HG03066 (cell line): ENCODE data around the gene SORCS1.
A peak's percentile ranks its signal among the peaks of the same experiment; 100 is the strongest.

Experiments
- ATAC-seq: cut with Tn5 transposase; IDR thresholded peaks from one replicate; pipeline ENCODE4 v1.9.1; 2021; ENCODE audit warnings: low read depth; ENCODE audit not compliant: unreplicated experiment

The SORCS1 gene

DNA sequence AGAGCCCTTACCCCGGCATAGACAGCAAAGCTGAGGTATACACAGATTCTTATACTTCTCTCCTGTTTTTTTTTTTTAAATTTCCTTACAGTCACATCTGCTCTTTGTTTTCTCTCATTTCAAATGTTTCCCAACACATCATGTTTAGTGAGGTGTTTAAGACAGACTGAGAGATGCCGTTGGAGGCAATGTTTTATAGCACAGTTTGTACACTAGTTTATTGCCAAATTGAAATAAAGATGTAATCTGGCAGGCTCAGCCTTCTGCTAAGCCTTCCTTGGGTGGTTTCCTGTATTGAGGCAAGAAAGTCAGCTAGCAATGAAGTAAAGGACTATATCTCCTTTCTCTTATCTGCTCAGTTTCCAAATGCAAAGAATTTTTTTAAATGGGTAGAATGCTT is 393.4 kb downstream of the SORCS1 start:
- no peak for ATAC-seq

GRCh38 chr10:106768204-106768603 is 396.3 kb downstream of the SORCS1 start:
- ATAC-seq: no peak

DNA sequence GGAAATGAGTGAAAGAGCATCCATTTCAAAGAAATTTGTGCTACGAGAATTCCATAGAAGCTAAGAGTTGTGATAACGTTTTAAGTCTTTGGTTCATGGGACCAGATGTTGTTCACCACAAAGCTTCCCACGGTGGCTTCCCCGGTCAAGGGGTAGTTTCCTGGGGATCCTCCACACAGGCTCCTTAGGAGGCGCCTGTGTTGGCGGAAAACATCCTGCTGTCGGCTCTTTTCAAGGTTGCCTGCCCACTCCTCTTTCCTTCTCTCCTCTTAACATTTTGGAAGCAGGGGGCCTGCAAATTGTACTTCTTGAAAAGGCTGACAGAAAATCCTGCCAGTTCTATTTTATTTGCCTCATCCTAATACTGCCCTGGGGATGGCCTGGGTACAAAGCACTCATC is 398.6 kb downstream of the SORCS1 start:
- no peak for ATAC-seq

GRCh38 chr10:106765241-106765754 is 399.2 kb downstream of the SORCS1 start:
- no peak for ATAC-seq

- no peak for ATAC-seq
Measured at GRCh38 chr10:106764360-106764759, 400.1 kb downstream of the SORCS1 start.

DNA sequence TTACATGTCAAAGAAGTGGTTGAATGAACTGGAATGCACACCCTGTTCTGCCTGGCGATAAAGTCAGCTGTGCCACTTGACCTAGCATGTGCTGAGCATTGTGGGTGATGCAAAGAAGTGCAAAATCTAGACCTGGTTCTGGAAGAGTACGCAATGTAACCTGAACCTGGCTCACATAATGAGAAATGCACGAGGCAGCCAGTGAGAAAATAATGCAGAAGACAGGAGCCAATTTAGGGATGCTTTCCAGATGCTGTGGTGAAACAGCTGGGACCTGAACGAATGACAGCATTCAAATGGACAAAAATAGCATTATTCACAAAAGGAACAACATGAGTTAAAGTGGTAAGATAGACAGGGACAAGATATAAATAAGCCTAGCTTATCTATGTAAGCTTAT is 402.6 kb downstream of the SORCS1 start:
- no peak for ATAC-seq

DNA sequence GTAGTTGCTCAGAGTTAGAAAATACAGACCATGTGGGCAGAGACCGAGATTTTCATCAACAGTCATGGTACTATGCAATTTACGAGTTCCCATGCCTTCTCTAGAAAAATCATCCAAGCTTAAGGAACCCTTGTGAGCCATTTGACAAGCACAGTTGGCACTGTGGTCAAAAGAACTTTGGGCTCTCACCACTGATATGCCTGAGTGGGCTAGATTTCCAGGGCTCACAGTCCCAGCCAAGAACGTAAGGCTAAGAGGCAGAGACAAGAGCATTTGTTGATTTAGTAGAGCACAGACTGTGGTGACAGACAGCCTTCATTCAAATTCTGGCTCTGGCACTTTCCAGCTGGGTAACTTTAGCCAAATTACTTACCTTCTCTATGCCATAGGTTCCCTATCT is 407.0 kb downstream of the SORCS1 start:
- no peak for ATAC-seq

DNA sequence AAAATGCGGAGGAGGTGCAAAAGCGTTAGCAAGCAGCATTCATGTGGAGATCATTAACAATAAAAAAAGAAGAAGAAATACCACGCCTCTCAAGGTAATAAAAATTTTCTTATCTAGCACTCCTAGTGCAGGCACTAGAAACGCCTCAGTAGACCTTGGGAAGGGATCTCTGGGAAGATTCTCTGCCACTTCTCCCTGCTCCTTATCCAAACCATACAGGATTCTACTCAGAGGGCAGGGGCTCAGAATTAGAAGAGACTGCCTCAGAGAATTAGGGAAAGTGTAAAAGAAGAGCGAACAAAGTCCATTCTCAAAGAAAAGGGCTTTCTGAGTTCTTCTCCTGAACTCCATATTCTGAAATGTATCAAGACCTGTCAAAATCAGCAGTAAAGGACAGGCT is 413.4 kb downstream of the SORCS1 start:
- no peak for ATAC-seq

DNA sequence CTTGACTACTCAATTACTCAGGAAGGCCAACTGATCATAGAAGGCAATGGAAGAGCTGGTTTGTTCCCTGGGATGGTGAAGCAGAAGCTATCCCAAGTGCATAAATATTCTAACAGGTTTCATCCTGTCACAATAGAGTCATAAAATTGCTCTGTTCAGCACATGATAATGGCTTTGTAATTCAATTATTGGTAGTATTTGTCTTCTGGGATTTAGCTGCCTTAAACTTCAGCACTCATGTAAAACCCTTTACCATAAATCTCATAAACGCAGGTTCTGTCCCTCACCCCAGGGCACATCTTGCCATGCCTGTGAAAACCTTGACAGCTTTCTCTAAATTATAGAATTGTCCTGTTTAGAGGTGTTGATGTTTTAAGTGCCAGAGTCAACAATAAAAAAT is 417.6 kb downstream of the SORCS1 start:
- no peak for ATAC-seq

DNA sequence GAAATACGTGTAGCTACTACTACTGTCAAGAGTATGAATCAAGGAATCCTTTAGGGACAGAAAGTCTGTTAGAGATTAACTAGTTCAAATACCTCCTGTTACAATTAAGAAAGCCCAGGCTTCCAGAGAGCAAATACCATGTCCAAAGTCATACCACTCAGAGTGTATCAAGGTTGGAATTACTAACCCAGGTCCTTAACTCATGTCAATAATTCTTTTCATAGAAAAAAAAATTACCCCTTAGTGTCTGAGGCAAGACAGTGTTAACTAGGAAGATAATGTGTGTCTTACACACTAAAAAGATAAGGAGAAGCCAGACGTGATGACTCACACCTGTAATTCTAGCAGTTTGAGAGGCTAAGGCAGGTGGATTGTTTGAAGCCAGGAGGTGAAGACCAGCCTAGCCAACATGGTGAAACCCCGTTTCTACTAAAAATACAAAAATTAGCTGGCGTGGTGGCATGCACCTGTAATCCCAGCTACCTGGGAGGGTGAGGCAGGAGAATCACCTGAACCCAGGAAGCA is 423.4 kb downstream of the SORCS1 start:
- ATAC-seq: no peak

GRCh38 chr10:106740071-106740470 is 424.4 kb downstream of the SORCS1 start:
- no peak for ATAC-seq

DNA sequence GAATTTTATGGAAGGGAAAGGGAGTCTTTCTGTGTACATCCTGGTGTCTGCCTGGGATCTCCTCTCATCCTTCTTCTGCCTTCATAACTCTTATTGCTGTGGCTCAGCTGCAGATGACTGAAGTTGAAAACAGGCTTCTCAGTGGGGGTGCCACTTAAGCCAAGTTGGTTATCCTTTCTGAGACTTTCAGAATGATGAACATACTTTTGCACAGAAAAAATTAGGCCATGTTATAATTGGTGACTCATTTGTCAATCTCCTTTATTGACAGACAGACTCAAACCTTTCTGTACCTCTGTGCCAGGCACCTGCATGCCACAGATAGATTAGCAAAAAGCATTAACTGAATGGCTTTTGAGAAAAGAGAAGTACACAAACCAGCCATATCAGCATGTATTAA is 430.3 kb downstream of the SORCS1 start:
- ATAC-seq: no peak

- ATAC-seq: no peak
Measured at GRCh38 chr10:106728232-106728631, 436.3 kb downstream of the SORCS1 start.

DNA sequence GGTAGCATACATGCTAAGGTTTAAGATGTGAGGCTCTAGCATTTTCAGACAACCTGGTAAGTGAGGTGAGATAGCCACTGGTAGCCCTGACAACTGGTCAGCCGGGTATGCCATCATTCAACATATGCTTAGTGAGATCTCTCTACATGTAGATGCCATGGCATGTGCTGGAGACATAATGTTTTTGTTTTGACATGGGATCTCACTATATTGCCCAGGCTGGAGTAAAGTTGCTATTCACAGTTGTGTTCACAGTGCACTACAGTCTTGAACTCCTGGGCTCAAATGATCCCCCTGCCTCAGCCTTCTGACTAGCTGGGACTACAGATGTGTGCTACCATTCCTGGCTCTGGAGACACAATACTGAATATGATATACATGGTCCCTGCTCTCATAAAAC is 437.3 kb downstream of the SORCS1 start:
- ATAC-seq: no peak

GRCh38 chr10:106722524-106722923 is 442.0 kb downstream of the SORCS1 start:
- no peak for ATAC-seq

DNA sequence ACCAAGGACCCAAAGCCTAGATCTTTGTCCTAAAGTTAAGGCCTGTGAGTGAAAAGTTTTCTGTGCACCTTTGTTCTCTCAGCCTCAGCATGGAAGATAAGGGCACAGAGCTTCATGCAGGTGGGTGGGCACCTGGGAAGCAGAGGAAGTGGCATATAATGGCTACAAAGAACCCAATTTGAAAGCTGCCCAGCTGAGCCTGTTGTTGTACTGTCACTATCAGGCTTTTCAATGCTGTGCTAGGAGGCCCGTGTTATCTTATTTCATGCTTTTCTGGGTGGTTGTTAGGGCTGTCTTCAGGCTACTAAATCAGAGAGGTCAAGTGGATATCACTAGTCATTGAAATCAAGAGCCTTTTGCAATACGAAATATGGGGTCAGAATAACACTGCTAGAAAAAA is 443.8 kb downstream of the SORCS1 start:
- no peak for ATAC-seq

DNA sequence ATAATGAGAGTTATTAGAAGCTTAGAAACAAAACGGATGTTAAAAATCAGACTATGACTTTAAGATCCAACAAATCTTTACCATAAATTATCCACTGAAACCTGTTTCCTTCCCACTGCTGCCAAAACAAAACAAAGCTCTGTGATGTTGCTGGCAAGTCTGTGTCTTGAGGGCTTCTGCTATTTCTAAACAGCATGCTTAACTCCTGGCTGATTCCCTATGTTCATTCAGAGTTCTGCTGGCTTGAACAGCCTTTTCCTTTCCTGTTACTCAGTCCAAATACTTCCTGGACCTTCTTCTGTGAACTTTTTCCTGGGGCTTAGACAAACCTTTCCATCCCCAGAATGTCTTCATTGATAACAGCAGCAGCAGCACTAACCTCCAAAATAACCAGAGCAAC is 448.1 kb downstream of the SORCS1 start:
- no peak for ATAC-seq

DNA sequence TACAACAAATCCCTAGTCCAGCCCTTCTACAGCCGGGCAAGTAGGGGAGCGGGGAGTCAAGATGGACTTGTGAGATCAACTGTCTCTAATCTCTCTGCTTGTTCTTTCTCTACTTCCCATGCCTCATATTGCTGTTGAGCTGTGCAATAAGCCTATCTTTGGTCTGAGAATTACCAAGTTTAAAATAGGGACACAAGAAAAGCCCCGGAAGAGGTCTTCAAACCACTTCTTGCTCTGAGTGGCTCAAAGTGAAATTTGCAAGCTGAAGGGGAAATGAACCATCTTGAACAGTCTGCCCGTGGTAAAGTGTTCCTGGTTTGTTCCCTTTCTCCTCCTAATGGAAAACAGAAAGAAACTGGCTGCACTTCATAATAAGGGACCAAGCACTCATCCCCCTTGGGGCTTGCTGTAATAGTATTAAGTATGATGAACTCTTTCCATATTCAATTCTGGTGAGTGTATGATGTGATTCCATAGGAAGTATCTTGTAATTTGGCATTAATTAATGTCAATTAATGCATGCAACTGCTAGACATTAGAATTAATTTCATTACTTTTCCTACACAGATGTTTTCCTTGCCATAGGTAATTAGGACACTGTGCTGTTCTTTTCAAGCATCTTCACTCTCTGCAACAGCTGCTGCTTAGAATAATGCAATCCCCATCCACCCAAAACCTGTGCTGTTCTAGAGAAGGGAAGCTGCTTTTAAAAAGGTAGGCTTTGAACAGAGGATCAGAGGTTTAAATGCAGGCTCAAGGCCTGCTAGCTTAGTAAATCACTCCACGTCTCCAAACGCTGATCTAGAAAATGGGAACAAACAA is 449.6 kb downstream of the SORCS1 start:
- no peak for ATAC-seq

DNA sequence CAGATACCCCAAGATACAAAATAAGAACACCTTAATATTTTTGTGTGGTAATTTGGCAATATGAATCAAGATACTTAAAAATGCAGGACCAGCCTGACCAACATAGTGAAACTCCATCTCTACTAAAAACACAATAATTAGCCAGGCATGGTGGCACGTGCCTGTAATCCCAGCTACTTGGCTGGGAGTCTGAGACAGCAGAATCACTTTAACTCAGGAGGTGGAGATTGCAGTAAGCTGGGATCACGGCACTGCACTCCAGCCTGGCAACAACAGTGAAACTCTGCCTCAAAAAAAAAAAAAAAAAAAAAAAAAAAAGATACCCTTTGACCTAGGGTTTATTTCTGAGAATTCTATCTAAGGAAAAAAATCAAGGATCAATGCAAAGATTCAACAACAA is 450.7 kb downstream of the SORCS1 start:
- no peak for ATAC-seq

GRCh38 chr10:106712988-106713387 is 451.5 kb downstream of the SORCS1 start:
- ATAC-seq: no peak

- peak; percentile 87 for ATAC-seq
Measured at GRCh38 chr10:106711313-106711906, 453.1 kb downstream of the SORCS1 start.

- no peak for ATAC-seq
Measured at GRCh38 chr10:106708506-106708905, 456.0 kb downstream of the SORCS1 start.
